Endothelial cell of umbilical vein (primary cell): ENCODE data around the gene DHX16. TPM values are rescaled to one million over a fixed set of nuclear protein-coding genes. Genes with fewer than 3 reads are reported as not detected.

Experiments
- BruUV-seq: library from RNA; stranded (reverse); fragments of 400-500 nt; replicated peaks from 2 replicates; lab custom pipeline; 2021; lab: Mats Ljungman, UMichigan
- CTCF ChIA-PET: fragments of 300-600, 350-600 bp; sonication (Branson Sonifier 250); formaldehyde crosslinking; loops from one replicate; lab custom pipeline; 2021; ENCODE audit warnings: antibody characterized with exemption, inconsistent platforms; lab: Charles Lee
- POLR2A ChIA-PET: fragments of 300-600, 350-600 bp; sonication (Branson Sonifier 250); formaldehyde crosslinking; loops from one replicate; lab custom pipeline; 2021; ENCODE audit warnings: antibody characterized with exemption, inconsistent platforms; lab: Charles Lee
- DNase-seq: peaks from one replicate; pipeline ENCODE4 v3.0.0-alpha.2; 2011; ENCODE audit warnings: low read depth, low spot score
- FAIRE-seq: peaks from 2 replicates; lab custom pipeline; 2011; peaks lifted over from hg19 to GRCh38; lab: Jason Lieb, UNC
- H2AFZ ChIP-seq: 2 replicates; pipeline ENCODE4 v1.6.0; 2012; ENCODE audit warnings: low read depth, low read length, control low read depth, inconsistent platforms
- H3K27ac ChIP-seq: 2 replicates; pipeline ENCODE4 v1.5.1; 2011; ENCODE audit warnings: low read depth, mild to moderate bottlenecking, control low read depth, low read length, moderate library complexity; ENCODE audit not compliant: insufficient read depth
- H3K27me3 ChIP-seq, 2 experiments: 2 replicates each; pipeline versions ENCODE4 v1.6.0 to v1.6.1; 2011; ENCODE audit warnings: low read length in 2 of 2, mixed read lengths in 1 of 2; ENCODE audit not compliant: control insufficient read depth in 2 of 2, insufficient read depth in 2 of 2
- H3K36me3 ChIP-seq, 2 experiments: 2 replicates in 1 of 2; 3 replicates in 1 of 2; pipeline ENCODE4 v1.5.1; 2011; ENCODE audit warnings: low read length in 2 of 2, mild to moderate bottlenecking in 1 of 2, moderate library complexity in 1 of 2; ENCODE audit not compliant: control insufficient read depth in 2 of 2, insufficient read depth in 2 of 2; ENCODE audit errors: extremely low read depth in 1 of 2
- H3K4me1 ChIP-seq: 3 replicates; pipeline ENCODE4 v1.5.1; 2011; ENCODE audit warnings: mild to moderate bottlenecking, low read length; ENCODE audit not compliant: control insufficient read depth, insufficient read depth; ENCODE audit errors: extremely low read depth
- H3K4me2 ChIP-seq: 2 replicates; pipeline ENCODE4 v1.6.1; 2011; ENCODE audit warnings: low read length, control low read depth, mixed read lengths; ENCODE audit not compliant: insufficient read depth
- H3K4me3 ChIP-seq, 3 experiments: fragments of 200-600 bp in 1 of 3; sonication (generic), shearing (Covaris generic) in 1 of 3; replicated peaks in 1 of 3; 2 replicates each; pipeline ENCODE4 v1.5.1; 2011 to 2016; ENCODE audit warnings: control low read depth in 3 of 3, low read length in 3 of 3, mild to moderate bottlenecking in 2 of 3, inconsistent platforms in 1 of 3, low read depth in 1 of 3, moderate library complexity in 1 of 3; ENCODE audit not compliant: insufficient read depth in 1 of 3
- H3K79me2 ChIP-seq: 2 replicates; pipeline ENCODE4 v1.6.0; 2012; ENCODE audit warnings: low read length, inconsistent platforms; ENCODE audit not compliant: control insufficient read depth, insufficient read depth
- H3K9ac ChIP-seq: replicated peaks from 2 replicates; pipeline ENCODE3; 2011; ENCODE audit warnings: low read length, control low read depth; ENCODE audit not compliant: insufficient read depth; ENCODE audit errors: extremely low read depth
- H3K9me1 ChIP-seq: replicated peaks from 3 replicates; pipeline ENCODE4 v1.6.0; 2011; ENCODE audit warnings: mild to moderate bottlenecking, low read length; ENCODE audit not compliant: control insufficient read depth, insufficient read depth; ENCODE audit errors: extremely low read depth
- H3K9me3 ChIP-seq: replicated peaks from 2 replicates; pipeline ENCODE4 v1.5.1; 2012; ENCODE audit warnings: low read length, inconsistent platforms; ENCODE audit not compliant: control insufficient read depth, insufficient read depth
- H4K20me1 ChIP-seq: replicated peaks from 2 replicates; pipeline ENCODE3; 2011; ENCODE audit warnings: mild to moderate bottlenecking, low read length; ENCODE audit not compliant: control insufficient read depth, insufficient read depth; ENCODE audit errors: extremely low read depth
- EZH2 ChIP-seq: IDR thresholded peaks from 2 replicates; pipeline ENCODE4 v1.6.1; 2012; ENCODE audit warnings: borderline replicate concordance, low read depth, mild to moderate bottlenecking, moderate library complexity, low read length, inconsistent platforms; ENCODE audit not compliant: severe bottlenecking
- FOS ChIP-seq: IDR thresholded peaks from 2 replicates; pipeline ENCODE4 v1.6.1; 2011; ENCODE audit warnings: mild to moderate bottlenecking, low read length, moderate library complexity, borderline replicate concordance; ENCODE audit not compliant: insufficient read depth
- GATA2 ChIP-seq: IDR thresholded peaks from 2 replicates; pipeline ENCODE4 v1.7.0; 2011; ENCODE audit warnings: low read depth, mild to moderate bottlenecking, moderate library complexity, mixed read lengths, low read length; ENCODE audit not compliant: insufficient read length, insufficient read depth
- JUN ChIP-seq: IDR thresholded peaks from 2 replicates; pipeline ENCODE4 v1.6.1; 2011; ENCODE audit warnings: borderline replicate concordance, low read depth; ENCODE audit not compliant: insufficient read length, insufficient read depth
- MYC ChIP-seq: IDR thresholded peaks from one replicate; pipeline ENCODE4 v1.6.1; 2011; ENCODE audit warnings: mild to moderate bottlenecking, low read depth, low read length
- POLR2A ChIP-seq: IDR thresholded peaks from 2 replicates; pipeline ENCODE4 v1.6.1; 2012; ENCODE audit warnings: low read depth, mild to moderate bottlenecking, control low read depth, low read length
- POLR2AphosphoS5 ChIP-seq: IDR thresholded peaks from 2 replicates; pipeline ENCODE4 v1.6.1; 2012; ENCODE audit warnings: low read depth, mild to moderate bottlenecking, control low read depth, low read length, moderate library complexity; ENCODE audit not compliant: insufficient read depth
- dilution Hi-C: fragments of 300-500 bp; cut with MboI; formaldehyde crosslinking; loops from one replicate; pipeline ENCODE4 v1.15.0; 2019; ENCODE audit warnings: low sequenced_read_pairs; ENCODE audit not compliant: extremely low pct_ligation_motif_present
- intact Hi-C: fragments of 100-400 bp; cut with micrococcal nuclease; formaldehyde crosslinking; loops from one replicate; pipeline ENCODE4 v1.10.0; 2022
- polyA plus RNA-seq, 4 experiments: library from polyadenylated mRNA; depleted of rRNA in 3 of 4; stranded (reverse) in 3 of 4; unstranded in 1 of 4; fragments of >200 nt; gene quantifications; 2 replicates each; pipeline versions ENCODE4 v1.2.1 to v1.2.3, GENCODE V29; 2011 to 2012; ENCODE audit warnings: missing spikeins in 1 of 4
- total RNA-seq: library from RNA; stranded (reverse); gene quantifications from 2 replicates; pipeline ENCODE4 v1.2.3, GENCODE V29; 2021
- TF ChIP-seq, protein P1 (sequence below): IDR thresholded peaks from 2 replicates; pipeline ENCODE4 v1.6.1; 2011; ENCODE audit not compliant: insufficient read depth, insufficient read length
- TF ChIP-seq, protein P2 (sequence below), 2 donors: IDR thresholded peaks; 1 replicate in 1 of 2; 2 replicates in 1 of 2; pipeline ENCODE4 v1.5.1; 2011; ENCODE audit warnings: low read length in 2 of 2, mild to moderate bottlenecking in 2 of 2, moderate library complexity in 2 of 2, control low read depth in 1 of 2, inconsistent platforms in 1 of 2, low read depth in 1 of 2; ENCODE audit not compliant: insufficient read depth in 1 of 2; ENCODE audit errors: extremely low read depth in 1 of 2

DHX16 gene
- total and polyA plus RNA-seq, 2 donors (not counting 3 experiments of a cell fraction or from before 2014, with no cell fraction given): 38.2 to 66.5 TPM

DNA sequence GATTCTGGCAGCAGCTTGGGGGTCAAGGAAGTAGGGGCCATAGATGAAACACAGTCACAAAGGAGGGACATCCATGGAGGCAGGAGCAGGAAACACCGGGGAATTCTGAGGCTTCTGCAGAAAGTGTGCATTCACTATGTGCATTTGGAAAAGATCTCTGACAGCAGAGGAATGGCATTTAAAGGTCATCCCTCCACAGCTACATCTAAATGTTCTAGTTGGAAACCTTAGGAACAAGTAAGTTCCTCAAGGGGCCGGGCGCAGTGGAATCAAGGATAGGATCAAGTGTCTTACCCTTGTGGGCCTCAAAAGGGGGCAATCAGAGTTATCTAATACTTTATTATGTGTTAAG, 17.1 kb downstream of the DHX16 start:
- ChIA-PET CTCF (interaction anchor here (1.1 kb wide), 2 partner anchors 9 to 75 kb away, joined by 3 read pairs; no protein-coding TSS in a partner anchor), POLR2A (no interaction called here)
- Histone ChIP-seq H3K36me3 (peaks cover 19 to 52% of the 10 kb centered on the region in 2 experiments), H4K20me1 (no peaks in the 10 kb centered on the region), H3K79me2 (no peaks in the 10 kb centered on the region), H3K4me2 (no peak overlapping the region), H2AFZ (no peak overlapping the region), H3K4me1 (no peaks in the 10 kb centered on the region), H3K9me1 (no peaks in the 10 kb centered on the region), H3K27ac (no peak overlapping the region), H3K9ac (no peak overlapping the region), H3K27me3 (no peaks in the 10 kb centered on the region), H3K4me3 (no peak overlapping the region), H3K9me3 (no peaks in the 10 kb centered on the region)
- no peak for FAIRE-seq
- dilution Hi-C loops (no loop called here), intact Hi-C loops (no loop called here)
- BruUV-seq: no TSS peak
- TF ChIP-seq POLR2A: no peak
- no peak for TF ChIP-seq JUN
- TF ChIP-seq, protein P1, sequence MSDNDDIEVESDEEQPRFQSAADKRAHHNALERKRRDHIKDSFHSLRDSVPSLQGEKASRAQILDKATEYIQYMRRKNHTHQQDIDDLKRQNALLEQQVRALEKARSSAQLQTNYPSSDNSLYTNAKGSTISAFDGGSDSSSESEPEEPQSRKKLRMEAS: no peak
- TF ChIP-seq MYC: no peak
- TF ChIP-seq POLR2AphosphoS5: no peak
- TF ChIP-seq EZH2: no peak
- no peak for TF ChIP-seq FOS
- TF ChIP-seq, protein P2, sequence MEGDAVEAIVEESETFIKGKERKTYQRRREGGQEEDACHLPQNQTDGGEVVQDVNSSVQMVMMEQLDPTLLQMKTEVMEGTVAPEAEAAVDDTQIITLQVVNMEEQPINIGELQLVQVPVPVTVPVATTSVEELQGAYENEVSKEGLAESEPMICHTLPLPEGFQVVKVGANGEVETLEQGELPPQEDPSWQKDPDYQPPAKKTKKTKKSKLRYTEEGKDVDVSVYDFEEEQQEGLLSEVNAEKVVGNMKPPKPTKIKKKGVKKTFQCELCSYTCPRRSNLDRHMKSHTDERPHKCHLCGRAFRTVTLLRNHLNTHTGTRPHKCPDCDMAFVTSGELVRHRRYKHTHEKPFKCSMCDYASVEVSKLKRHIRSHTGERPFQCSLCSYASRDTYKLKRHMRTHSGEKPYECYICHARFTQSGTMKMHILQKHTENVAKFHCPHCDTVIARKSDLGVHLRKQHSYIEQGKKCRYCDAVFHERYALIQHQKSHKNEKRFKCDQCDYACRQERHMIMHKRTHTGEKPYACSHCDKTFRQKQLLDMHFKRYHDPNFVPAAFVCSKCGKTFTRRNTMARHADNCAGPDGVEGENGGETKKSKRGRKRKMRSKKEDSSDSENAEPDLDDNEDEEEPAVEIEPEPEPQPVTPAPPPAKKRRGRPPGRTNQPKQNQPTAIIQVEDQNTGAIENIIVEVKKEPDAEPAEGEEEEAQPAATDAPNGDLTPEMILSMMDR (IDR thresholded peaks at IDR 0.05; ENCODE audit: extremely low read depth in 1 of 2, insufficient read depth in 1 of 2, low read depth in 1 of 2, low read length in 2 of 2): no peak
- no peak for TF ChIP-seq GATA2
- DNase-seq: no peak
